Neural progenitor cell (in vitro differentiated cells): Measurements from ENCODE around the gene XRCC1. TPM values are rescaled to one million over a fixed set of nuclear protein-coding genes. Genes with fewer than 3 reads are reported as not detected.

Source experiments
- DNase-seq: peaks from one replicate; pipeline ENCODE4 v3.0.0-alpha.2; 2016; ENCODE audit warnings: low spot score
- H2AFZ ChIP-seq: fragments of 200-600 bp; sonication (generic); replicated peaks from 2 replicates; pipeline ENCODE4 v1.6.1; 2016; ENCODE audit warnings: antibody characterized with exemption
- H3F3A ChIP-seq: fragments of 200-600 bp; sonication (generic); 2 replicates; pipeline ENCODE4 v1.6.1; 2016; ENCODE audit warnings: antibody characterized with exemption, low read depth
- H3K27ac ChIP-seq: fragments of 200-600 bp; sonication (generic); 2 replicates; pipeline ENCODE4 v1.5.1; 2016; ENCODE audit warnings: mild to moderate bottlenecking
- H3K27me3 ChIP-seq: fragments of 200-600 bp; sonication (generic); 2 replicates; pipeline ENCODE4 v1.6.1; 2016; ENCODE audit warnings: mild to moderate bottlenecking, moderate library complexity
- H3K36me3 ChIP-seq: fragments of 200-600 bp; sonication (generic); 2 replicates; pipeline ENCODE4 v1.5.1; 2016
- H3K4me1 ChIP-seq: fragments of 200-600 bp; sonication (generic); 2 replicates; pipeline ENCODE4 v1.6.1; 2016; ENCODE audit warnings: mixed run types
- H3K4me2 ChIP-seq: fragments of 200-600 bp; sonication (generic); 2 replicates; pipeline ENCODE4 v1.6.1; 2016
- H3K4me3 ChIP-seq: fragments of 200-600 bp; sonication (generic); 2 replicates; pipeline ENCODE4 v1.5.1; 2016
- H3K79me2 ChIP-seq: fragments of 200-600 bp; sonication (generic); 2 replicates; pipeline ENCODE4 v1.6.1; 2016; ENCODE audit warnings: low read depth
- H3K9ac ChIP-seq: fragments of 200-600 bp; sonication (generic); 2 replicates; pipeline ENCODE4 v1.6.1; 2016
- H3K9me3 ChIP-seq: fragments of 200-600 bp; sonication (generic); 2 replicates; pipeline ENCODE4 v1.5.1; 2016; ENCODE audit warnings: low read depth
- H4K20me1 ChIP-seq: fragments of 200-600 bp; sonication (generic); 2 replicates; pipeline ENCODE4 v1.6.1; 2016; ENCODE audit warnings: low read depth
- H3K27ac Mint-ChIP-seq: 3 replicates; pipeline ENCODE4 v1.8.0; 2021; ENCODE audit warnings: mixed read lengths
- H3K27me3 Mint-ChIP-seq: 2 replicates; pipeline ENCODE4 v1.8.0; 2022; ENCODE audit warnings: low read depth, mild to moderate bottlenecking, inconsistent platforms, moderate library complexity, mixed read lengths; ENCODE audit not compliant: insufficient read depth
- H3K36me3 Mint-ChIP-seq: 3 replicates; pipeline ENCODE4 v1.8.0; 2021; ENCODE audit warnings: mixed read lengths
- H3K4me1 Mint-ChIP-seq: 3 replicates; pipeline ENCODE4 v1.8.0; 2021; ENCODE audit warnings: mixed read lengths
- H3K4me3 Mint-ChIP-seq: 3 replicates; pipeline ENCODE4 v1.8.0; 2021; ENCODE audit warnings: mild to moderate bottlenecking, moderate library complexity, mixed read lengths
- H3K9me3 Mint-ChIP-seq: 3 replicates; pipeline ENCODE4 v1.8.0; 2020; ENCODE audit warnings: mixed read lengths
- CTCF ChIP-seq: fragments of 200-600 bp; sonication (generic); IDR thresholded peaks from 2 replicates; pipeline ENCODE4 v1.5.1; 2017; ENCODE audit warnings: antibody characterized with exemption, mild to moderate bottlenecking
- EZH2 ChIP-seq: fragments of 200-600 bp; sonication (generic); IDR thresholded peaks from 2 replicates; pipeline ENCODE4 v1.6.1; 2017; ENCODE audit warnings: antibody characterized with exemption, mild to moderate bottlenecking, moderate library complexity
- EZH2phosphoT487 ChIP-seq: fragments of 200-600 bp; sonication (generic); IDR thresholded peaks from 2 replicates; pipeline ENCODE4 v1.6.1; 2017; ENCODE audit warnings: antibody characterized with exemption
- total RNA-seq: library from RNA; depleted of rRNA; stranded (reverse); fragments of >200 nt; gene quantifications from 2 replicates; pipeline ENCODE4 v1.2.3, GENCODE V29; 2015; ENCODE audit warnings: low replicate concordance

The XRCC1 gene
- total RNA-seq, 1 donor from 2014 or later, result 33.8 TPM

- Histone ChIP-seq H3K4me2 (no peak overlapping the region), H3K79me2 (peaks cover 7% of the 10 kb centered on the region), H3K36me3 (no peaks in the 10 kb centered on the region), H3K27me3 (no peaks in the 10 kb centered on the region), H3F3A (peaks cover 11% of the 10 kb centered on the region), H4K20me1 (no peaks in the 10 kb centered on the region), H2AFZ (no peak overlapping the region), H3K9me3 (no peaks in the 10 kb centered on the region), H3K4me1 (peaks cover 6% of the 10 kb centered on the region), H3K9ac (no peak overlapping the region), H3K27ac (no peak overlapping the region), H3K4me3 (no peak overlapping the region)
- H3K27me3 Mint-ChIP-seq, result peaks cover 4% of the 10 kb centered on the region
- TF ChIP-seq EZH2phosphoT487 (no peak), EZH2 (no peak), CTCF (no peak)
- no peaks in the 10 kb centered on the region for H3K9me3 Mint-ChIP-seq
- no peak overlapping the region for H3K4me3 Mint-ChIP-seq
- peaks cover 16% of the 10 kb centered on the region for H3K4me1 Mint-ChIP-seq
- no peak for DNase-seq
- H3K27ac Mint-ChIP-seq, result peak overlapping the region; percentile 84
- peaks cover 14% of the 10 kb centered on the region for H3K36me3 Mint-ChIP-seq
Measured at GRCh38 chr19:43584484-43584883, 9.2 kb upstream of the XRCC1 start.

- TF ChIP-seq EZH2, result no peak
- TF ChIP-seq CTCF, result no peak
- no peak for TF ChIP-seq EZH2phosphoT487
- peaks cover 6% of the 10 kb centered on the region for H3K4me1 ChIP-seq
- H3K4me2 ChIP-seq, result no peak overlapping the region
- H2AFZ ChIP-seq, result no peak overlapping the region
- H3K27me3 Mint-ChIP-seq, result peaks cover 4% of the 10 kb centered on the region
- no peaks in the 10 kb centered on the region for H4K20me1 ChIP-seq
- no peak for DNase-seq
- H3K4me3 ChIP-seq, result no peak overlapping the region
- no peak overlapping the region for H3K9ac ChIP-seq
- H3K4me3 Mint-ChIP-seq, result no peak overlapping the region
- H3K36me3 ChIP-seq, result no peaks in the 10 kb centered on the region
- H3K9me3 ChIP-seq, result no peaks in the 10 kb centered on the region
- peaks cover 23% of the 10 kb centered on the region for H3K4me1 Mint-ChIP-seq
- H3K27ac ChIP-seq, result no peak overlapping the region
- H3K9me3 Mint-ChIP-seq, result peaks cover 2% of the 10 kb centered on the region
- H3F3A ChIP-seq, result peaks cover 11% of the 10 kb centered on the region
- H3K79me2 ChIP-seq, result peaks cover 18% of the 10 kb centered on the region
- H3K27ac Mint-ChIP-seq, result no peak overlapping the region
- peaks cover 17% of the 10 kb centered on the region for H3K36me3 Mint-ChIP-seq
- no peaks in the 10 kb centered on the region for H3K27me3 ChIP-seq
Measured at GRCh38 chr19:43582495-43582894, 7.2 kb upstream of the XRCC1 start.

- peaks cover 28% of the 10 kb centered on the region for H3K4me1 Mint-ChIP-seq
- H3K27me3 Mint-ChIP-seq, result peaks cover 2% of the 10 kb centered on the region
- no peak overlapping the region for H3K4me3 Mint-ChIP-seq
- Histone ChIP-seq H3K4me1 (peaks cover 6% of the 10 kb centered on the region), H3K79me2 (peaks cover 18% of the 10 kb centered on the region), H3K9me3 (no peaks in the 10 kb centered on the region), H3F3A (peaks cover 12% of the 10 kb centered on the region), H3K27ac (no peak overlapping the region), H3K36me3 (no peaks in the 10 kb centered on the region), H3K4me3 (peak overlapping the region; percentile 69), H3K9ac (no peak overlapping the region), H4K20me1 (no peaks in the 10 kb centered on the region), H2AFZ (no peak overlapping the region), H3K4me2 (peak overlapping the region; percentile 81), H3K27me3 (no peaks in the 10 kb centered on the region)
- DNase-seq, result no peak
- TF ChIP-seq EZH2phosphoT487 (no peak), EZH2 (no peak), CTCF (no peak)
- no peak overlapping the region for H3K27ac Mint-ChIP-seq
- H3K36me3 Mint-ChIP-seq, result peaks cover 13% of the 10 kb centered on the region
- peaks cover 2% of the 10 kb centered on the region for H3K9me3 Mint-ChIP-seq
Measured at GRCh38 chr19:43581467-43581866, 6.1 kb upstream of the XRCC1 start.
